Tibial nerve (tissue), 4 donors: Measurements from ENCODE around the gene SF3A1. TPM values are rescaled to one million over a fixed set of nuclear protein-coding genes. Genes with fewer than 3 reads are reported as not detected.

Experiments used
- DNase-seq, 2 donors: peaks; one replicate each; pipeline ENCODE4 v3.0.0-alpha.2; 2019; ENCODE audit warnings: low spot score in 2 of 2
- H3K27ac ChIP-seq, 4 donors: fragments of 200-600 bp; sonication (generic) in 3 of 4; one replicate each; pipeline ENCODE4 v1.5.1; 2017 to 2019; ENCODE audit warnings: mild to moderate bottlenecking in 1 of 4
- H3K27me3 ChIP-seq, 2 donors: fragments of 200-600 bp; sonication (generic) in 1 of 2; one replicate each; pipeline versions ENCODE4 v1.5.1 to v1.6.0; 2017 to 2019
- H3K36me3 ChIP-seq, 3 donors: fragments of 200-600 bp; sonication (generic); one replicate each; pipeline ENCODE4 v1.5.1; 2018 to 2019
- H3K4me1 ChIP-seq, 4 donors: fragments of 200-600 bp; sonication (generic) in 3 of 4; one replicate each; pipeline ENCODE4 v1.5.1; 2017 to 2019
- H3K4me3 ChIP-seq, 4 donors: fragments of 200-600 bp; sonication (generic) in 3 of 4; one replicate each; pipeline ENCODE4 v1.5.1; 2017 to 2019; ENCODE audit warnings: mild to moderate bottlenecking in 1 of 4, moderate library complexity in 1 of 4
- H3K9me3 ChIP-seq, 4 donors: fragments of 200-600 bp; sonication (generic) in 3 of 4; one replicate each; pipeline ENCODE4 v1.5.1; 2017 to 2019
- EP300 ChIP-seq, 2 donors: sonication (generic); formaldehyde crosslinking; IDR thresholded peaks; one replicate each; pipeline ENCODE4 v1.6.1; 2017; ENCODE audit warnings: antibody characterized with exemption in 2 of 2, mild to moderate bottlenecking in 1 of 2
- POLR2A ChIP-seq, 2 donors: fragments of 450-650 bp; IDR thresholded peaks; one replicate each; pipeline ENCODE4 v1.6.1; 2017; ENCODE audit warnings: antibody characterized with exemption in 2 of 2, mild to moderate bottlenecking in 2 of 2, moderate library complexity in 2 of 2
- WGBS, 2 donors: methylation state at CpG; one replicate each; pipeline ENCODE4 v1.1.5; 2018; 5-methylcytosine and 5-hydroxymethylcytosine counted together
- total RNA-seq, 4 donors: library from RNA; depleted of rRNA; stranded (reverse); fragments of >200 nt; gene quantifications; one replicate each; pipeline ENCODE4 v1.1.0, GENCODE V29; 2016
- TF ChIP-seq, protein P1 (sequence below), 5 experiments: fragments of 200-600 bp in 3 of 5; fragments of 450-650 bp in 2 of 5; sonication (generic) in 3 of 5; IDR thresholded peaks; one replicate each; pipeline ENCODE4 v1.5.1; 2016 to 2019; ENCODE audit warnings: antibody characterized with exemption in 5 of 5, mild to moderate bottlenecking in 3 of 5, moderate library complexity in 2 of 5

The SF3A1 gene
- total RNA-seq, 4 donors from 2014 or later = 76.2 to 98.1 (median 91.7) TPM

DNA sequence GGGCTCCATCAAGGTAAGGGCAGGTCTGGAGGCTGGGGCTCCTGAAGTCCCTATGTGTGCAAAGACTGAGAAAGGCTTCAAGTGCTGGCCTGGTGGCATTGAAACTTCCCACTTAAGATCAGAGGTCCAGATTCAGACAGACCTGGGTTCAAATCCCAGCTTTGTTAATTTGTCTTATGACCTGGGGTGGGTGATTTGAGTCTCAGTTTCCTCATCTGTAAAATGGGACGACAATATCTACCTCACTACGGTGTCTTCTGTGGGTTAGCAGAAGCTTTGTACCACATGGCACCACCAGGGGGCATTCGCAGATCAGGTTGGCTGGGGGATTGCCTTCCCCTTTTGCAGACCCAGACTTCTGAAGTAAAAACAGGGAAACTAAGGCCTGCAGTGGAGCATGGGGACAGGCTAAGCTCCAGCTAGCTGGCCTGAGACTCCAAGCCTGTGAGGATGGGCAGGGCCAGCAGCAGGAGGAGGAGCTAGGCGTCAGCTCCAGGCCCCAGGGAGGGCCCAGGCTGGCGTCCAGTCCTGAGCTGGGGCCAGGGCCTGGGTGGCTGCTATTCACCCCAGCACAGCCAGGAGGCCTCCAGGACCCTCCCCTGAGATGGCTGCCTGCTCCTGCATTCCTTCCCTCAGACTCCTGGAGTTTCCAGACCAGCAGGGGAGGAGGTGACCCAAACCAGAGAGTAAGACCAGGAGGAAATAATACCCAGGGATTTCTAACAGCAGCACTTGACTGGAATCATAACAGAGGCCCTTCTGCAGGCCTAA is 68.9 kb downstream of the SF3A1 start:
- WGBS, 2 donors = 16 to 17% methylated on average over 5 of the region's 5 CpGs
- Histone ChIP-seq H3K9me3 (no peaks in the 10 kb centered on the region), H3K4me3 (peak overlapping the region; percentile 80 to 97 (median 92)), H3K27ac (peak overlapping the region; percentile 93 to 96 (median 94)), H3K27me3 (no peaks in the 10 kb centered on the region), H3K4me1 (peaks cover 7 to 59% (median 27%) of the 10 kb centered on the region in 4 donors), H3K36me3 (peaks cover 0 to 53% (median 2%) of the 10 kb centered on the region in 3 donors)
- peak; percentile 78 to 92 for DNase-seq
- TF ChIP-seq, protein P1, sequence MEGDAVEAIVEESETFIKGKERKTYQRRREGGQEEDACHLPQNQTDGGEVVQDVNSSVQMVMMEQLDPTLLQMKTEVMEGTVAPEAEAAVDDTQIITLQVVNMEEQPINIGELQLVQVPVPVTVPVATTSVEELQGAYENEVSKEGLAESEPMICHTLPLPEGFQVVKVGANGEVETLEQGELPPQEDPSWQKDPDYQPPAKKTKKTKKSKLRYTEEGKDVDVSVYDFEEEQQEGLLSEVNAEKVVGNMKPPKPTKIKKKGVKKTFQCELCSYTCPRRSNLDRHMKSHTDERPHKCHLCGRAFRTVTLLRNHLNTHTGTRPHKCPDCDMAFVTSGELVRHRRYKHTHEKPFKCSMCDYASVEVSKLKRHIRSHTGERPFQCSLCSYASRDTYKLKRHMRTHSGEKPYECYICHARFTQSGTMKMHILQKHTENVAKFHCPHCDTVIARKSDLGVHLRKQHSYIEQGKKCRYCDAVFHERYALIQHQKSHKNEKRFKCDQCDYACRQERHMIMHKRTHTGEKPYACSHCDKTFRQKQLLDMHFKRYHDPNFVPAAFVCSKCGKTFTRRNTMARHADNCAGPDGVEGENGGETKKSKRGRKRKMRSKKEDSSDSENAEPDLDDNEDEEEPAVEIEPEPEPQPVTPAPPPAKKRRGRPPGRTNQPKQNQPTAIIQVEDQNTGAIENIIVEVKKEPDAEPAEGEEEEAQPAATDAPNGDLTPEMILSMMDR (IDR thresholded peaks at IDR 0.05) = peak; percentile 66 to 93 (median 86)
- TF ChIP-seq POLR2A (IDR thresholded peaks at IDR 0.05) (peak; percentile 25 to 73), EP300 (IDR thresholded peaks at IDR 0.05) (peak; percentile 34 to 86)

GRCh38 chr22:30286813-30287647 is 69.7 kb downstream of the SF3A1 start:
- DNase-seq = peak in 1 of 2 donors; percentile 54
- peaks cover 0 to 51% (median 0%) of the 10 kb centered on the region in 3 donors for H3K36me3 ChIP-seq
- H3K27me3 ChIP-seq = no peaks in the 10 kb centered on the region
- peak overlapping the region in 3 of 4 donors; percentile 25 to 94 (median 93) for H3K27ac ChIP-seq
- no peak overlapping the region for H3K4me3 ChIP-seq
- WGBS, 2 donors = 43 to 59% methylated on average over 14 to 20 of the region's 31 CpGs
- H3K9me3 ChIP-seq = no peaks in the 10 kb centered on the region
- TF ChIP-seq POLR2A (IDR thresholded peaks at IDR 0.05) (no peak), EP300 (IDR thresholded peaks at IDR 0.05) (no peak)
- TF ChIP-seq, protein P1 (IDR thresholded peaks at IDR 0.05) = peak; percentile 77 to 95 (median 91)
- peaks cover 7 to 53% (median 25%) of the 10 kb centered on the region in 4 donors for H3K4me1 ChIP-seq

- H3K27me3 ChIP-seq = no peaks in the 10 kb centered on the region
- TF ChIP-seq, protein P1 (IDR thresholded peaks at IDR 0.05) = no peak
- TF ChIP-seq EP300 (IDR thresholded peaks at IDR 0.05) (no peak), POLR2A (IDR thresholded peaks at IDR 0.05) (no peak)
- no peak for DNase-seq
- 73% methylated on average over 5 of the region's 5 CpGs for WGBS, 2 donors
- no peak overlapping the region for H3K4me3 ChIP-seq
- peaks cover 0 to 49% (median 0%) of the 10 kb centered on the region in 3 donors for H3K36me3 ChIP-seq
- peaks cover 3 to 46% (median 18%) of the 10 kb centered on the region in 4 donors for H3K4me1 ChIP-seq
- no peak overlapping the region for H3K27ac ChIP-seq
- no peaks in the 10 kb centered on the region for H3K9me3 ChIP-seq
These were observed 70.4 kb downstream of the SF3A1 start for GRCh38 chr22:30286331-30286730.

- TF ChIP-seq EP300 (IDR thresholded peaks at IDR 0.05) (no peak), POLR2A (IDR thresholded peaks at IDR 0.05) (no peak)
- no peak for DNase-seq
- 89% methylated on average over 4 of the region's 8 CpGs; no CpG with 5 or more reads in 1 of the 2 donors for WGBS, 2 donors
- no peaks in the 10 kb centered on the region for H3K27me3 ChIP-seq
- no peak overlapping the region for H3K4me3 ChIP-seq
- peaks cover 0 to 41% (median 13%) of the 10 kb centered on the region in 4 donors for H3K4me1 ChIP-seq
- peaks cover 0 to 49% (median 0%) of the 10 kb centered on the region in 3 donors for H3K36me3 ChIP-seq
- no peaks in the 10 kb centered on the region for H3K9me3 ChIP-seq
- no peak overlapping the region for H3K27ac ChIP-seq
These were observed 70.9 kb downstream of the SF3A1 start for GRCh38 chr22:30285846-30286200.

- Histone ChIP-seq H3K27ac (no peak overlapping the region), H3K4me3 (no peak overlapping the region), H3K4me1 (peaks cover 0 to 36% (median 8%) of the 10 kb centered on the region in 4 donors), H3K27me3 (no peaks in the 10 kb centered on the region), H3K9me3 (no peaks in the 10 kb centered on the region), H3K36me3 (peaks cover 0 to 49% (median 0%) of the 10 kb centered on the region in 3 donors)
- no peak for DNase-seq
- 87 to 91% methylated on average over 26 of the region's 27 CpGs for WGBS, 2 donors
- TF ChIP-seq, protein P1 (IDR thresholded peaks at IDR 0.05) = no peak
- TF ChIP-seq EP300 (IDR thresholded peaks at IDR 0.05) (no peak), POLR2A (IDR thresholded peaks at IDR 0.05) (no peak)
These were observed 71.4 kb downstream of the SF3A1 start for GRCh38 chr22:30285176-30285845.
